Pancreas (tissue), 10 donors: ENCODE results near the gene ST6GALNAC4. TPM values are rescaled to one million over a fixed set of nuclear protein-coding genes. Genes with fewer than 3 reads are reported as not detected.

Experiments used
- ATAC-seq, 4 donors: fragments of 200-7000 bp; cut with Tn5 transposase; one replicate each; pipeline versions ENCODE4 v1.8.0 to v1.9.1; 2020; ENCODE audit warnings: mild to moderate bottlenecking in 4 of 4, moderate library complexity in 4 of 4
- DNase-seq, 6 donors: peaks; one replicate each; pipeline ENCODE4 v3.0.0-alpha.2; 2020
- FAIRE-seq: peaks from 2 replicates; lab custom pipeline; 2012; peaks lifted over from hg19 to GRCh38; lab: Jason Lieb, UNC
- H3K27ac ChIP-seq, 4 donors: fragments of 200-600 bp; sonication (generic); 1 replicate in 3 of 4; 2 replicates in 1 of 4; pipeline versions ENCODE4 v1.5.0 to v1.8.0; 2020
- H3K27me3 ChIP-seq, 4 donors: fragments of 200-600 bp; one replicate each; pipeline ENCODE4 v1.8.0; 2021
- H3K36me3 ChIP-seq, 3 donors: fragments of 200-600 bp; sonication (generic) in 1 of 3; one replicate each; pipeline versions ENCODE4 v1.5.0 to v1.8.0; 2020 to 2021
- H3K4me1 ChIP-seq, 3 donors: fragments of 200-600 bp; one replicate each; pipeline ENCODE4 v1.8.0; 2021
- H3K4me3 ChIP-seq, 4 donors: fragments of 200-600 bp; sonication (generic) in 2 of 4; one replicate each; pipeline versions ENCODE4 v1.5.0 to v1.8.0; 2020 to 2021
- H3K9me3 ChIP-seq, 4 donors: fragments of 200-600 bp; one replicate each; pipeline ENCODE4 v1.8.0; 2021
- WGBS, 2 donors: extraction: QIAGEN DNeasy Blood & Tissue Kit; methylation state at CpG; one replicate each; pipeline ENCODE4 v1.1.7; 2013; 5-methylcytosine and 5-hydroxymethylcytosine counted together
- intact Hi-C, 3 donors: fragments of 100-400 bp; cut with DNase I; formaldehyde crosslinking; loops; one replicate each; pipeline versions ENCODE4 v1.11.1 to v1.14.2; 2022
- polyA plus RNA-seq, 2 donors: library from polyadenylated mRNA; stranded (reverse); fragments of 200-250 nt; gene quantifications; one replicate each; pipeline ENCODE4 v1.2.3, GENCODE V29; 2013
- total RNA-seq, 6 donors: library from RNA; stranded (reverse); fragmentation: NEBNext Ultra II Directional in 4 of 6; extraction: Animal tissue kit (Norgen Biotek cat#: 25700) in 4 of 6; gene quantifications; one replicate each; pipeline versions ENCODE4 v1.2.1 to v1.2.4, GENCODE V29; 2021 to 2023
- TF ChIP-seq, protein P1 (sequence below), 4 donors: fragments of 200-600 bp; sonication (generic) in 3 of 4; IDR thresholded peaks; one replicate each; pipeline versions ENCODE4 v1.5.0 to v1.8.0; 2021; ENCODE audit warnings: antibody characterized with exemption in 4 of 4
- donor health status: healthy with polysubstance abuse.
- donor health status: DM: no; HTN: no; CAD: no; lungs with moderate emphysema.
- donor health status: DM: no; HTN: no; CAD: no.
- donor health status: control.
- donor health status: control.
- donor health status: Bipolar disorder and iron deficiency.
- donor health status: DM: yes; HTN: yes; CAD: no.
- donor health status: DM: no; HTN: no; CAD: no.
- donor health status: DM: no; HTN: no; CAD: no.
- donor health status: DM: yes; HTN: yes; CAD: no.

The ST6GALNAC4 gene
- total and polyA plus RNA-seq, 8 donors = 22.2 to 66.6 (median 33.9) TPM

DNA sequence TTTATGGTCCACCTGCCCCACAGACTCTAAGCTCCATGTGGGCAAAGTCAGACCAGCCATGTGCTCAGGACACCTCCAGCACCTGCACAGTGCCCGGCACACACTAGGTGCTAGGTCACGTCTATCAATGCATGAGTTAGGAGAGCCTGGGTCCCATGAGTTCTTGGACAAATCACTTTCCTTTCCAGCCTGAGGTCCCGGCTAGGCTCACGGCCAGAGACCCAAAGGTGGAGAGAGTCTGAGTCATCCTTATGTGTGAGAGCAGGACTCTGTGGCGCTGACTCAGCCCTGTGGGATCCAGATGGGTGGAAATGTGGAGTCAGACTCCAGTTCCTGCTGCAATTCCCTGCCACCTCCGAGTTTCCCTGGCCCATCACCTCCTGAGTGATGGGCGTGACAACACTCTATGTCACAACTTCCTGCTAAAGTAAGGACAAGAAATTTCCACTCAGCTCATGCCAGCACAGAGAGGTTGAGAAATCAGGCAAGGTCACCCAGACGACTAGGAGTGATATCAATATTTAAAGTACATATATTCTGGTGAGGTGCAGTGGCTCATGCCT lies 2.5 kb upstream of the ST6GALNAC4 start:
- FAIRE-seq = no peak

DNA sequence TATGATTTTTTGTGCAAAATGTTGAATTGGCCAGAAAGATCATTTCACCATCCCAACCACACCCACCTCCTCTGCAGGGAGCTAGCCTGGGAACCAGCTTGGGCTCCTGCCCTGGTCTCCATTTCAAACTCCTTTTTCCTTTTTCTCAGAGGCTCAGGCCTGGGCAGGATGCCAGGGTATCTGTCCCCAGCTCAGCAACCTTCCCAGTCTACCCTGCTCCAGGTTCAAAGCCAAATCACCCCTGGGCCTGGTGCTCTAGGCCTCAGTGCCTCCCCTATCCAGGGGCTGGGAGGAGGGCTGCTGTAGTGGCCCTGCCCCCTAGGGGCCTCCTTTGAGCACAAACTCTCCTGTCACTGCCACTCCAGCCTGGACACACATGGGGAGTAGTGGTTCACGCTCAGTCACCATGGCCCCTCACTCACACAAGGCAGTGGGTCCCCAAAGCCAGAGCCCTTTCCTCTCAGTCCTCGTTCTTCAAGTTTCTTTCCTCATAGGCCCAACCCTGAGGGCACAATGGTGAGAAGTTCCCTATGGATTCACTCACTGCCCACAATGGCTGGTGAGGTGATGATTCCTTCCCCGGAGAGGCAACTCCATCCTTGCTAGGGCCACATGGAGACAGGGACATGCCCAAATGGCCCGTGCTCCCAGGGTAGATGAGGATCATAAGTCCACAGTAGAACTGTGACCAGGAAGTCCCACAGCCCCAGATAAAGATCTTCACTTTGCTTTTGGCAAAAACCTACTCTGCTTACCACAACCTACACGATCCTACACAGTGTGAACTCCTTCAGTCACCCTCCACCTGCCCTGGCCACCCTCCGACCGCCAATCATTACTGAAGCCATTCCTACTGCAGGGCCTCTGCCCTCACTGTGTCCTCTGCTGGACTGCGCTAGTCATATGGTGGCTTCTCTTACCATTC lies 1.6 kb upstream of the ST6GALNAC4 start:
- peak in 2 of 6 donors; percentile 63 to 76 for DNase-seq
- no peaks in the 10 kb centered on the region for H3K9me3 ChIP-seq
- no peak for ATAC-seq
- peaks cover 5 to 40% (median 9%) of the 10 kb centered on the region in 3 donors for H3K4me1 ChIP-seq
- H3K27ac ChIP-seq = peak overlapping the region in 2 of 4 donors; percentile 10 to 58
- no peak for FAIRE-seq
- TF ChIP-seq, protein P1, sequence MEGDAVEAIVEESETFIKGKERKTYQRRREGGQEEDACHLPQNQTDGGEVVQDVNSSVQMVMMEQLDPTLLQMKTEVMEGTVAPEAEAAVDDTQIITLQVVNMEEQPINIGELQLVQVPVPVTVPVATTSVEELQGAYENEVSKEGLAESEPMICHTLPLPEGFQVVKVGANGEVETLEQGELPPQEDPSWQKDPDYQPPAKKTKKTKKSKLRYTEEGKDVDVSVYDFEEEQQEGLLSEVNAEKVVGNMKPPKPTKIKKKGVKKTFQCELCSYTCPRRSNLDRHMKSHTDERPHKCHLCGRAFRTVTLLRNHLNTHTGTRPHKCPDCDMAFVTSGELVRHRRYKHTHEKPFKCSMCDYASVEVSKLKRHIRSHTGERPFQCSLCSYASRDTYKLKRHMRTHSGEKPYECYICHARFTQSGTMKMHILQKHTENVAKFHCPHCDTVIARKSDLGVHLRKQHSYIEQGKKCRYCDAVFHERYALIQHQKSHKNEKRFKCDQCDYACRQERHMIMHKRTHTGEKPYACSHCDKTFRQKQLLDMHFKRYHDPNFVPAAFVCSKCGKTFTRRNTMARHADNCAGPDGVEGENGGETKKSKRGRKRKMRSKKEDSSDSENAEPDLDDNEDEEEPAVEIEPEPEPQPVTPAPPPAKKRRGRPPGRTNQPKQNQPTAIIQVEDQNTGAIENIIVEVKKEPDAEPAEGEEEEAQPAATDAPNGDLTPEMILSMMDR (IDR thresholded peaks at IDR 0.05) = no peak
- H3K27me3 ChIP-seq = no peaks in the 10 kb centered on the region
- no peaks in the 10 kb centered on the region for H3K36me3 ChIP-seq
- WGBS, 2 donors = 88 to 89% methylated on average over 8 of the region's 8 CpGs
- intact Hi-C loops = no loop called here
- no peak overlapping the region for H3K4me3 ChIP-seq

More for the DNA sequence above, 2.5 kb upstream of the ST6GALNAC4 start:
- ATAC-seq = peak; percentile 5 to 56 (median 32)
- H3K27ac ChIP-seq = peak overlapping the region in 2 of 4 donors; percentile 10 to 58
- TF ChIP-seq, protein P1 (IDR thresholded peaks at IDR 0.05) = no peak
- no peaks in the 10 kb centered on the region for H3K27me3 ChIP-seq
- peak; percentile 70 to 90 (median 75) for DNase-seq
- WGBS, 2 donors = 42 to 47% methylated on average over 8 of the region's 8 CpGs
- H3K36me3 ChIP-seq = no peaks in the 10 kb centered on the region
- no peak overlapping the region for H3K4me3 ChIP-seq
- intact Hi-C loops = no loop called here
- no peaks in the 10 kb centered on the region for H3K9me3 ChIP-seq
- peaks cover 5 to 40% (median 9%) of the 10 kb centered on the region in 3 donors for H3K4me1 ChIP-seq

DNA sequence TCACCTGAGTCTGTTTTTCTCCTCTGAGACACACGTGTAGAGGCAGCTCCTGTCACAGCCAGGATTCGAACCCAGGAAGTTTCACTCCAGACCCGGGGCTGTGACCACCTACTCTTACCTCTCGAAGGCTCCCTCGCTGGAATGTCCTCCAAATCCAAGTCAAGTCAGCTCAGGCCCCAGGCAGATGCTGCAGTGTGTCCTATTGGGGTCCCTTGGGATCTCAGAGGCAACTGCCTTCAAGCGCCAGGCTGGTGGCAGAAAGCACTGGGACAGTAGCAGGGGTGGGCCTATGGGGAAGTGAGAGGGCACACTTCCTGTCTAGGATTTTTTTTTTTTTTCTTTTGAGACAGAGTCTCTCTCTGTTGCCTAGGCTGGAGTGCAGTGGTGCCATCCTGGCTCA lies 762 bp upstream of the ST6GALNAC4 start:
- DNase-seq (peak in 1 of 6 donors; percentile 36), ATAC-seq (no peak), FAIRE-seq (no peak)
- Histone ChIP-seq H3K27ac (no peak overlapping the region), H3K9me3 (no peaks in the 10 kb centered on the region), H3K36me3 (no peaks in the 10 kb centered on the region), H3K4me3 (no peak overlapping the region), H3K27me3 (no peaks in the 10 kb centered on the region), H3K4me1 (peaks cover 9 to 40% (median 10%) of the 10 kb centered on the region in 3 donors)
- intact Hi-C loops = no loop called here
- 52 to 65% methylated on average over 6 of the region's 6 CpGs for WGBS, 2 donors
- TF ChIP-seq, protein P1 (IDR thresholded peaks at IDR 0.05) = no peak

DNA sequence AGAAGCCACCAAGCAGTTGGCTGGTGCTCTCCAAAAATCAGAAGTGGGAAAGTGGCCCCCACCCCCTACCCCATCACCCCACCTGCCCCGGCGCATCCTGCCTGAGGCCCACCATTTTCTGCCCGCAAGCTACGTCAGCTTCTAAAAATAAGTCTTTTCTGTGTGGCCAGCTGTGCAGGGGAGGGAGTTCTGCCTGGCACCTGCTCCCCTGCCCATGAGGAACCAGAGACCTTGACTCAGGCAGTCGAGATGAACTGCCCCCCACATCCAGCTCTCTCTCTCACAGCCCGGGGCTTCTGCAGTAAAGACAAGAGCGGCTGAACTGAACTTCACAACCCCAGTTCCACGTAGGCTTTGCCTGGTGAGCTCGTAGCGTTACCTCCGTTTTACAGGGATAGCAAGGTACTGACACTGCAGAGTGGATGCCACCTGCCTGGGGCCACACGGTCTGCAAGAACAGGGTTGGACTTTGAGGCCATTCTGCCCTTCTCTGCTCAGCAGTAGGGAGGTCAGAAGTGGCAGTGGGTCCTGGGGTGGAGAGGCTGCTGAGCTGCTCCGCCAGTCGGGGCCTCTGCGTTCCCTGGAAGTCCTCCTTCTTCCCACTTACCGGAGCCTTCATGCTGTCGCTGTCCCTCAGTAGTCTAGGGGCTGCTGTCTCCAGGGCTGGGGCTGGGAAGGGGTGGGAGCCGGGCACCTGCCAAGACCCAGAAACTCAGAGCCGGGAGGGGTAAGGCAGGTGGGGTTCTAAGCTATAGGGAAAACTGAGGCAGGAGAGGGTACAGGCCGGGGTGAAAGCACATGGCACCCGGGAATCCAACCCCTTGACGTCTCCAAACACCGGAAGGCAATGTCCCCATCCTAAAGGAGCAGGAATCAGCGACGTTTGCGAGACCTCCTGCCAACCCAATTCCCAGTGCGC lies 781 bp downstream of the ST6GALNAC4 start:
- H3K9me3 ChIP-seq = no peaks in the 10 kb centered on the region
- peaks cover 0 to 12% (median 5%) of the 10 kb centered on the region in 3 donors for H3K36me3 ChIP-seq
- H3K27ac ChIP-seq = peak overlapping the region; percentile 58 to 78 (median 70)
- DNase-seq (peak in 2 of 6 donors; percentile 60 to 71), FAIRE-seq (no peak), ATAC-seq (peak; percentile 8 to 35 (median 30))
- no peaks in the 10 kb centered on the region for H3K27me3 ChIP-seq
- intact Hi-C loops = no loop called here
- H3K4me1 ChIP-seq = peaks cover 9 to 35% (median 14%) of the 10 kb centered on the region in 3 donors
- H3K4me3 ChIP-seq = peak overlapping the region; percentile 48 to 66 (median 58)
- 14 to 18% methylated on average over 27 of the region's 27 CpGs for WGBS, 2 donors
- TF ChIP-seq, protein P1 (IDR thresholded peaks at IDR 0.05) = no peak
